ENCODE results near the gene ZBTB37. TPM values are rescaled to one million over a fixed set of nuclear protein-coding genes. Genes with fewer than 3 reads are reported as not detected.

Gene ZBTB37
- total and polyA plus RNA-seq, 2 of the 4 experiments (the other 2 are of a cell fraction), result 1.0 to 13.1 TPM

GRCh38 chr1:173876732-173877131 lies 8.6 kb downstream of the ZBTB37 start:
- Histone ChIP-seq H3K9me3 (ENCODE audit: control insufficient read depth, insufficient read depth, low read length) (no peaks in the 10 kb centered on the region), H4K5ac (ENCODE audit: low read depth, low read length) (no peak overlapping the region), H2AK5ac (ENCODE audit: low read depth, low read length) (no peak overlapping the region), H3K9me1 (ENCODE audit: insufficient read depth, low read length) (no peaks in the 10 kb centered on the region), H3K56ac (ENCODE audit: extremely low read depth, insufficient read depth, low read length) (no peak overlapping the region), H3K14ac (replicated peaks; ENCODE audit: low read depth, low read length) (no peak overlapping the region), H3K4me1 (ENCODE audit: control insufficient read depth, insufficient read depth, low read length) (no peaks in the 10 kb centered on the region), H2AK9ac (replicated peaks; ENCODE audit: low read depth, low read length, poor library complexity) (no peak overlapping the region), H3K9ac (ENCODE audit: low read depth, low read length) (no peak overlapping the region), H2BK120ac (ENCODE audit: low read depth, low read length) (no peak overlapping the region), H3K27ac (ENCODE audit: insufficient read depth, low read length) (no peak overlapping the region), H3K79me1 (ENCODE audit: low read depth in 1 of 2, low read length in 2 of 2) (peaks cover 3 to 6% of the 10 kb centered on the region in 2 experiments; a peak in 3 of 4 replicates), H3K4ac (ENCODE audit: low read depth, low read length) (no peak overlapping the region), H4K8ac (ENCODE audit: low read depth in 2 of 2, low read length in 2 of 2) (no peak overlapping the region), H3K4me2 (ENCODE audit: low read depth, low read length) (no peak overlapping the region), H3K23ac (ENCODE audit: low read depth, low read length) (no peak overlapping the region), H4K91ac (ENCODE audit: insufficient read depth, low read depth, low read length) (no peak overlapping the region), H3K27me3 (ENCODE audit: control insufficient read depth, insufficient read depth, low read length) (no peaks in the 10 kb centered on the region), H2BK15ac (ENCODE audit: low read depth, low read length) (no peak overlapping the region), H3K36me3 (ENCODE audit: control insufficient read depth, insufficient read depth, low read length) (peaks cover 15% of the 10 kb centered on the region), H3K4me3 (ENCODE audit: insufficient read depth, low read depth, low read length) (no peak overlapping the region), H2AFZ (replicated peaks; ENCODE audit: low read length, poor library complexity) (no peak overlapping the region), H2BK5ac (ENCODE audit: low read depth, low read length, poor library complexity, severe bottlenecking) (no peak overlapping the region), H4K20me1 (ENCODE audit: insufficient read depth, low read length) (no peaks in the 10 kb centered on the region), H3K18ac (ENCODE audit: low read depth, low read length) (no peak overlapping the region), H2BK20ac (ENCODE audit: low read depth, low read length) (no peak overlapping the region)
- CTCF ChIA-PET, result no interaction called here
- no CpG with 5 or more reads among the region's 5 CpGs for WGBS, 2 experiments (ENCODE audit: extremely low coverage in 2 of 2, insufficient read length in 1 of 2)
- dilution Hi-C loops (cut with HindIII; ENCODE audit: low sequenced_read_pairs, unreplicated experiment), result no loop called here
- in situ Hi-C loops (cut with MboI; ENCODE audit: low sequenced_read_pairs), result no loop called here
- DNase-seq (no peak), ATAC-seq (ENCODE audit: low read depth) (no peak)
- POLR2A ChIA-PET (ENCODE audit: unreplicated experiment), result no interaction called here
- no peak for TF ChIP-seq CHD1 (IDR thresholded peaks at IDR 0.05; ENCODE audit: low read depth, low read length)
- TF ChIP-seq NFE2L2 (IDR thresholded peaks at IDR 0.05; ENCODE audit: low read depth, low read length), result no peak
- TF ChIP-seq MXI1 (IDR thresholded peaks at IDR 0.05; ENCODE audit: borderline replicate concordance, low read depth, low read length), result no peak
- no peak for TF ChIP-seq RCOR1 (IDR thresholded peaks at IDR 0.05; ENCODE audit: insufficient replicate concordance, low read length)
- no peak for TF ChIP-seq POLR2A (IDR thresholded peaks at IDR 0.05; ENCODE audit: low read depth, low read length)
- no peak for TF ChIP-seq BHLHE40 (IDR thresholded peaks at IDR 0.05; ENCODE audit: low read depth, low read length)
- no peak for TF ChIP-seq FOS (IDR thresholded peaks at IDR 0.05; ENCODE audit: low read depth, low read length)
- TF ChIP-seq MAFK (IDR thresholded peaks at IDR 0.05; ENCODE audit: low read depth, low read length), result no peak
- no peak for TF ChIP-seq SMC3 (IDR thresholded peaks at IDR 0.05; ENCODE audit: low read depth, low read length)
- TF ChIP-seq RFX5 (IDR thresholded peaks at IDR 0.05; ENCODE audit: low read depth, low read length), result no peak
- TF ChIP-seq, protein P1, sequence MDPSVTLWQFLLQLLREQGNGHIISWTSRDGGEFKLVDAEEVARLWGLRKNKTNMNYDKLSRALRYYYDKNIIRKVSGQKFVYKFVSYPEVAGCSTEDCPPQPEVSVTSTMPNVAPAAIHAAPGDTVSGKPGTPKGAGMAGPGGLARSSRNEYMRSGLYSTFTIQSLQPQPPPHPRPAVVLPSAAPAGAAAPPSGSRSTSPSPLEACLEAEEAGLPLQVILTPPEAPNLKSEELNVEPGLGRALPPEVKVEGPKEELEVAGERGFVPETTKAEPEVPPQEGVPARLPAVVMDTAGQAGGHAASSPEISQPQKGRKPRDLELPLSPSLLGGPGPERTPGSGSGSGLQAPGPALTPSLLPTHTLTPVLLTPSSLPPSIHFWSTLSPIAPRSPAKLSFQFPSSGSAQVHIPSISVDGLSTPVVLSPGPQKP (IDR thresholded peaks at IDR 0.05; ENCODE audit: borderline replicate concordance, low read depth, low read length), result no peak
- no peak for TF ChIP-seq CEBPB (IDR thresholded peaks at IDR 0.05; ENCODE audit: low read depth, low read length)
- no peak for TF ChIP-seq CTCF (conservative IDR thresholded peaks at IDR 0.05; ENCODE audit: low read depth, low read length)
- no peak for TF ChIP-seq MAZ (IDR thresholded peaks at IDR 0.05; ENCODE audit: borderline replicate concordance, low read depth, low read length)
- intact Hi-C loops (cut with micrococcal nuclease), result loop anchor here (5.0 kb wide), 1 partner anchor 61 kb away; no protein-coding TSS in a partner anchor
- no TSS peak for BruUV-seq (replicated peaks)

Measured in IMR-90 (cell line).